Muscle of leg (tissue), 16 donors: ENCODE results near the gene PLSCR1. TPM values are rescaled to one million over a fixed set of nuclear protein-coding genes. Genes with fewer than 3 reads are reported as not detected.

Experiments used
- DNase-seq: peaks from one replicate; pipeline ENCODE4 v3.0.0; 2013
- H3K27ac ChIP-seq: one replicate; pipeline ENCODE4 v1.5.1; 2013; ENCODE audit warnings: mild to moderate bottlenecking, low read length, control low read depth
- H3K27me3 ChIP-seq: one replicate; pipeline ENCODE4 v1.6.1; 2013; ENCODE audit warnings: low read length; ENCODE audit not compliant: control insufficient read depth, insufficient read depth
- H3K36me3 ChIP-seq: one replicate; pipeline ENCODE4 v1.6.1; 2013; ENCODE audit warnings: low read length; ENCODE audit not compliant: control insufficient read depth, insufficient read depth
- H3K4me1 ChIP-seq: one replicate; pipeline ENCODE4 v1.6.1; 2013; ENCODE audit warnings: low read length; ENCODE audit not compliant: control insufficient read depth, insufficient read depth
- H3K4me3 ChIP-seq: one replicate; pipeline ENCODE4 v1.5.1; 2013; ENCODE audit warnings: low read length, control low read depth
- H3K9me3 ChIP-seq: replicated peaks from 2 replicates; pipeline ENCODE4 v1.6.1; 2013; ENCODE audit warnings: low read depth, low read length; ENCODE audit not compliant: control insufficient read depth
- WGBS: methylation state at CpG from one replicate; pipeline ENCODE4 v1.1.5; 2013; ENCODE audit warnings: missing lambda C conversion rate; ENCODE audit not compliant: insufficient coverage; 5-methylcytosine and 5-hydroxymethylcytosine counted together
- long read RNA-seq, 11 donors: transcript quantifications; one replicate each; lab custom pipeline, GENCODE V29; 2026
- polyA plus RNA-seq, 8 donors: library from polyadenylated mRNA; unstranded; fragments of 120-200 nt; gene quantifications; one replicate each; pipeline versions ENCODE4 v1.2.1 to v1.2.3, GENCODE V29; 2013; ENCODE audit warnings: inconsistent platforms in 1 of 8, low replicate concordance in 1 of 8; ENCODE audit not compliant: insufficient read length in 8 of 8, insufficient read depth in 1 of 8
- total RNA-seq: library from RNA; stranded (reverse); fragments of 120-200 nt; gene quantifications from one replicate; pipeline ENCODE4 v1.2.4, GENCODE V29; 2013

The PLSCR1 gene, protein sequence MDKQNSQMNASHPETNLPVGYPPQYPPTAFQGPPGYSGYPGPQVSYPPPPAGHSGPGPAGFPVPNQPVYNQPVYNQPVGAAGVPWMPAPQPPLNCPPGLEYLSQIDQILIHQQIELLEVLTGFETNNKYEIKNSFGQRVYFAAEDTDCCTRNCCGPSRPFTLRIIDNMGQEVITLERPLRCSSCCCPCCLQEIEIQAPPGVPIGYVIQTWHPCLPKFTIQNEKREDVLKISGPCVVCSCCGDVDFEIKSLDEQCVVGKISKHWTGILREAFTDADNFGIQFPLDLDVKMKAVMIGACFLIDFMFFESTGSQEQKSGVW
- 19.0 TPM for total RNA-seq
- polyA plus RNA-seq, result 10 to 100 TPM; 16.0 to 22.8 (median 18.4) TPM
- long read RNA-seq, donor 1, partial matches to known transcripts, result 0 of 2 reads
- long read RNA-seq, donor 1, other reads (novel, unspliced or antisense), result 0 of 2 reads
- long read RNA-seq, donor 2, result 0 reads
- long read RNA-seq, donor 3, partial matches to known transcripts, result 5 of 11 reads
- long read RNA-seq, donor 3, other reads (novel, unspliced or antisense), result 0 of 11 reads
- long read RNA-seq, donor 4, transcript PLSCR1-201 (9 exons, 2,233 nt), result major isoform, 5 of 7 reads
- long read RNA-seq, donor 4, partial matches to known transcripts, result 0 of 7 reads
- long read RNA-seq, donor 4, other reads (novel, unspliced or antisense), result 0 of 7 reads
- long read RNA-seq, donor 5, transcript PLSCR1-201 (9 exons, 2,233 nt), result major isoform, 9 of 21 reads
- long read RNA-seq, donor 5, partial matches to known transcripts, result 10 of 21 reads
- long read RNA-seq, donor 5, other reads (novel, unspliced or antisense), result 0 of 21 reads
- long read RNA-seq, donor 6, transcript PLSCR1-201 (9 exons, 2,233 nt), result major isoform, 5 of 7 reads
- long read RNA-seq, donor 6, partial matches to known transcripts, result 0 of 7 reads
- long read RNA-seq, donor 6, other reads (novel, unspliced or antisense), result 0 of 7 reads
- long read RNA-seq, donor 7, partial matches to known transcripts, result 6 of 11 reads
- long read RNA-seq, donor 7, other reads (novel, unspliced or antisense), result 0 of 11 reads
- long read RNA-seq, donor 8, partial matches to known transcripts, result 0 of 3 reads
- long read RNA-seq, donor 8, other reads (novel, unspliced or antisense), result 0 of 3 reads
- long read RNA-seq, donor 9, partial matches to known transcripts, result 0 of 3 reads
- long read RNA-seq, donor 9, other reads (novel, unspliced or antisense), result 0 of 3 reads
- long read RNA-seq, donor 10, partial matches to known transcripts, result 0 of 4 reads
- long read RNA-seq, donor 10, other reads (novel, unspliced or antisense), result 0 of 4 reads
- long read RNA-seq, donor 11, partial matches to known transcripts, result 6 of 8 reads
- long read RNA-seq, donor 11, other reads (novel, unspliced or antisense), result 0 of 8 reads

DNA sequence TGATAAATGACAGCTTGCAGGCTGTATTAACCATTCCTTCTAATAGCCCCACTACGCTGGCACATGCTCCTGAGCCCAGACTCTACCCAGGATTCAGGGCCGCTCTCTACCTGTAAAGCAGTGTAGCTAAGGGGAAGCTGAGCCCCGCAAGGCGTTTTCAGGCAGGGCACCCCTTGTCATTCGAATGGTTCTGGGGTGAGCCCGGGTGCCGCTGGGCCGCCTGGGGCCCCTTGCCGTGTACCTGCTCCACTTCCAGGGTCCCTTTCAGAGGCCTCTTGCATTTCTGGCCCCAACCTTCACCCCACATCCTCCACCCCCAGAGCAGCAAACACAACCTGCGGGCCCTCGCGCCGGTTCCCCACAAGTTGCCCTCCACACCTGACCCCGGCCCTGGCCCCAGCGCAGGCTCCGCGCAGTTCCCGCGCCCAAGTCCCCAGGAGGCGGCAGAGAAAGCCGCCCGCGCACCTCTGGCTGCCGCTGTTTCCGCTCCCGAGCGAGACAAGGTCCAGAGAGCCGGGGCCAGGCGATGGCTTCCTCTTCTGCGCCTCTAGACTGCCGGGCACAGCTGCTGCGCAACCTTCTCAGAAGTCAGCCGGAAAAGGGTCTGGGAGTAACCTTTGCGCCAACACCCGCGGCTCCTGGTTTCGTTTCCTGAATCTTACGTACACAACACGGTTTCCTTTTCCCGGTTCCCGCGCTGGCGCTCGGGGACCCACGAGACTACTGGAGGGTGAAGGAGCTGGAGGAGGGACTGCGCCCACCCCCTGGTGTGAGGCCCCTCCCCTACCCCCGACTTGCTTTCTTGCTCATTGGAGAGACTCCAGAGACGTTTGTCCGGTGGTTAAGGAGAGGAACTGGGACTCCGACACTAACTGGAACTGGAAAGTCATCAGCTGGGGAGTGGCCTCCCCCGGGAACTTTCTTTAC is at the start of gene PLSCR1:
TSS of gene PLSCR1 (minus strand) at position 606 of the 927 bp plus-strand sequence. CDS start 8,055 bp downstream, outside the sequence.
- under 1% methylated on average over 29 of the region's 51 CpGs for WGBS
- Histone ChIP-seq H3K9me3 (no peaks in the 10 kb centered on the region), H3K27me3 (no peaks in the 10 kb centered on the region), H3K4me3 (peak within 1 kb of the TSS; percentile 92), H3K4me1 (peaks cover 3% of the 10 kb centered on the region), H3K36me3 (peaks cover under 1% of the 10 kb centered on the region), H3K27ac (peak within 1 kb of the TSS; percentile 99)
- peak; percentile 96 for DNase-seq

DNA sequence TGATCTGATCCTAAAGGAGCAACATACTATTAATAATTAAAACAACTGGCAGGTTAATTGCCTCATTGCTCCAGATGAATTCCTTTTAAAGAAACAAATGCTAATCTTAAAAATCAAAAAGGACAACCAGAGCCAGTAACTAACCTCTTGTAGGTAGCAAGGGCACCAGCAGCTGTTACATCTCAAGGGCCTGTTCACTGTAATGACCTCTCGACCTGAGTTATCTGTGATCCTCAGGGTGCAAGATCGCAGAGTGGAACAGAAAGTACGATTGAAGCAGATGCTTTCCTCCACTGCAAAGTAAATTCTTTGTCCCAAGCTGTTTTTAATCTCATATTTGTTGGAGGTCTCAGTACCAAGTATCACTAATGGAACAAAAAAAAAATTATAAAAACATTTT is 49.4 kb upstream of the PLSCR1 start:
- Histone ChIP-seq H3K36me3 (no peaks in the 10 kb centered on the region), H3K4me3 (no peak overlapping the region), H3K27me3 (no peaks in the 10 kb centered on the region), H3K4me1 (no peaks in the 10 kb centered on the region), H3K27ac (no peak overlapping the region), H3K9me3 (no peaks in the 10 kb centered on the region)
- no CpG with 5 or more reads among the region's 3 CpGs for WGBS
- no peak for DNase-seq

DNA sequence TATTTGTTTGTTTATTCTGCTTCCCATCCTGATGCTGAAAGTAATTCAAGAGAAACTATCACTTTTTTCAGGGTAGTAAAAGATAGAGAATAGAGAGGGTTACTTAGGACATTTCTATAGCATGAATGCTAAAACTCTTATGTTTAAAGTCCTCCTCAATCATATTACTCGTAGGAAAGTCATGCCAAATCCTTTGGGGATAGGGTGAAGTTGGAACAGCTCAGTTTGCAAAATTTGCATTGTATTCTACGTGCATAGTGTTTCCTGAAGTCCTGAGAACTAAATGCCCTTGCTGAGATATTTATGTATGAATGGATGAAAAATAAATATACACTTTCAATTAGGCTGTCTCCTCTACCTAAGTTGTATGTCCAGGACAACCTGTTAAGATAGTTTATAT is 46.1 kb upstream of the PLSCR1 start:
- WGBS, result no CpG with 5 or more reads among the region's 2 CpGs
- H3K27ac ChIP-seq, result no peak overlapping the region
- no peak for DNase-seq
- no peaks in the 10 kb centered on the region for H3K4me1 ChIP-seq
- H3K36me3 ChIP-seq, result no peaks in the 10 kb centered on the region
- no peaks in the 10 kb centered on the region for H3K27me3 ChIP-seq
- no peak overlapping the region for H3K4me3 ChIP-seq
- no peaks in the 10 kb centered on the region for H3K9me3 ChIP-seq

DNA sequence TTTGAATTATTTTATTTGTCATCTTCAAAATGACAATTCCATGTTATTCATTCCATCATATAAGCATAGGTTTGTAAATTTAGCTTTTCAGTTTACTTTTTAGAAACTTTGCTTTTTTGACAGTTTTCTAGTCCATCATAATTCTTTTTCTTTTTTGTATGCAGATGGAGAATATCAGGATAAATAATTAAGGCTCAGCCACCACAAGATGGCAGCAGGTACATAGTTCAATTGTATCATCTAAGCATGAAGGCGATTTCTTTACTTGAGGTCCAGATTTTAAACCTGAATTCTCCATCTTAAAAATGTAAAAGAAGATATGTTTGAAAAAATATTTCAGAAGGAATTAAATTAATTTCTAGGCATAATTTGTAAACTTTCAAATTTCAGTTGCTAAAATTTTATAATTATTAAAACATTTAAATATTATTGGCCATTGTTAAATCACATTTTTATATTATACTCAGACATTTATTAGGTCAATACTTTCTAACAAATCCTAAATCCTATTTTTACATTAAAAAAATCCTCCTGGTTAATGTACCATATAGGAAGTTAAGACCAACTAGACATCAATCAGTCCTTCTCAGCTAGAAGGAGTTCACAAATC is 45.6 kb upstream of the PLSCR1 start:
- Histone ChIP-seq H3K27ac (no peak overlapping the region), H3K9me3 (no peaks in the 10 kb centered on the region), H3K27me3 (no peaks in the 10 kb centered on the region), H3K4me3 (no peak overlapping the region), H3K36me3 (no peaks in the 10 kb centered on the region), H3K4me1 (no peaks in the 10 kb centered on the region)
- no CpG with 5 or more reads among the region's 1 CpG for WGBS
- DNase-seq, result peak; percentile 58

DNA sequence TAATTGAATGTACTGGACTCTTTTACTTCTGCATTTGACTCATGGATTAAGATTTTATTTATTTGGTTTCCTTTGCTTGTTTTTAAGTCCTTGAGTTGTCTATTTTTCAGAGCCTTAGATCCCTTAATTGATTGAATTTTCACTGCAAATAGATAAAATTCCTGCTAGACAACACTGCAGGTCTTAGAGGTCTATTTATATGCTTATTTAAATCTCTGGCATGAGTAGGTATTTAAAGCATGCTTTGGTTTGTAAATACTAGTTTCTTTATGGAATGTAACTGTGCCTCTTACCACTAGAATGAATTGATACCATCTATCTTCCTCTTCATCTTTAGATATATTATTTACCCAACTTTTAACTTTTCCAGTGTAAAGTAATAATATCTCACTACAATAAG is 40.7 kb upstream of the PLSCR1 start:
- H3K9me3 ChIP-seq, result peaks cover 3% of the 10 kb centered on the region
- no peak for DNase-seq
- H3K4me3 ChIP-seq, result no peak overlapping the region
- H3K27ac ChIP-seq, result no peak overlapping the region
- no peaks in the 10 kb centered on the region for H3K36me3 ChIP-seq
- H3K27me3 ChIP-seq, result no peaks in the 10 kb centered on the region
- H3K4me1 ChIP-seq, result no peaks in the 10 kb centered on the region

DNA sequence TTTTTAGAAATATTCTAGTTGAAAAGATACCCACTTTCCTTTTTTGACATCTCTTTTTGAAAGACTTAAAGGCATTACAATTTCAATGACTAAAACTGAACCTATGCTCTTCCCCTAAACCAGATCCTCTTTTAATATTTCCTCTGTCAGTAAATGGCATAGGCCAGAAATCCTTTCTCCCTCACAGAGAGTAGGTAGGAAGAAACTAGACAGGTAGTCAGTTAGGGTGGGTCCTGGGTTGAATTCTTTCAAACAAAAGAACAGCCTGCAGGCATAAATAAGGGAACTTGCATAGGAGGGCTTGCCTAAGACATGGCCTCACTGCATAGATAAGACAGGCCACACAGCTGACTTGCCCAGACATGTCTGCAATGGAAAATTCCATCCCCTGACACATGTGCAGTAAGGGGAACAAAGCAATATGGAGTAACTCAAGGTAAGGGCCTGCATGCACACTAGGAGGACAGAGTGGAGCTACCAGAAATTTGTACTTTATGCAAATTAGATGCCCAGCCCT is 37.6 kb upstream of the PLSCR1 start:
- H3K4me3 ChIP-seq, result no peak overlapping the region
- H3K36me3 ChIP-seq, result no peaks in the 10 kb centered on the region
- no peaks in the 10 kb centered on the region for H3K4me1 ChIP-seq
- H3K27ac ChIP-seq, result no peak overlapping the region
- H3K27me3 ChIP-seq, result no peaks in the 10 kb centered on the region
- peaks cover 3% of the 10 kb centered on the region for H3K9me3 ChIP-seq
- DNase-seq, result no peak

DNA sequence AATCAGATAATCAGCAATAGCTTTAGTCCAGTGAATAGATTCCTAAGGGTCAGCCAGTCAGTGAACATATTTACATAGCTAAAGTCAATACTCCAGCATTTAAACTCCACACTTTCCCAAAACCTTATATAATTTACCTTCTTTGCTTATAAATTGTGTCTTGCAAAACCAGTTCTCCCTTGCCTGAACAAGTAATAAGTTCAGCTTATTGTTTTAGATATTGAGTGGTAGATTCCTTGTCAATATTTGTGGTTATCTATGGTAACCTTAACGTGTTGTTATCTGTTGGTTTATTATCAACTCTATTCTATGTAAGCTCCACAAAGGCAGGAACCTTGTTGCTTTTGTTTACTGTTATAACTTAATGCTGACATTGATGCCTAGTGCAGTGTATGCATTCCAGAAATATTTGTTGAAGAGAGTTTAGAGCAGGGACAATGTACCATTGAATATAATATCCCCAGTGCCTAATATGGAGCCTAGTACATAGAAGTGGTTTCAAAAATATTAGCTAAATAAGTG is 36.7 kb upstream of the PLSCR1 start:
- Histone ChIP-seq H3K27ac (no peak overlapping the region), H3K4me3 (no peak overlapping the region), H3K9me3 (peaks cover 3% of the 10 kb centered on the region), H3K4me1 (no peaks in the 10 kb centered on the region), H3K36me3 (no peaks in the 10 kb centered on the region), H3K27me3 (no peaks in the 10 kb centered on the region)
- no CpG with 5 or more reads among the region's 1 CpG for WGBS
- no peak for DNase-seq

DNA sequence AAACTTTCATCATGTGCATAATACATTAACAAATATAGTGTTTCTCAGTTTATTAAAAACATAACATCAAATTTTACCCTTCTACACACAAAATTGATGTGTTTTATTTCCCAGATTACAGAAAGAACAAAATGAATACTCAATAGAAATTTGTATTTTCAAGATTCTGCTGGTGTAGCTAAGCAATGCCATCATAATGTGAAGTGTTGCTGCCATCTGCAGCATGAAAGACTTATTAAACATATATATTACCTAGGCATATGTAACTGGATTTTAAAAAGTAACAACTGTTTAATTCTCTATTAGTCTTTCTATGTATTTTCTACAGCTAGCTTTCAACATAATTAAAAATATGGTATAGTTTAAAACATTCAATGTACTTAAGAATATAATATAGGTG is 33.3 kb upstream of the PLSCR1 start:
- peak; percentile 68 for DNase-seq
- Histone ChIP-seq H3K27ac (no peak overlapping the region), H3K4me1 (no peaks in the 10 kb centered on the region)

More for the DNA sequence above, 33.3 kb upstream of the PLSCR1 start:
- no peaks in the 10 kb centered on the region for H3K27me3 ChIP-seq
- no peak overlapping the region for H3K4me3 ChIP-seq
- peaks cover under 1% of the 10 kb centered on the region for H3K9me3 ChIP-seq
- no peaks in the 10 kb centered on the region for H3K36me3 ChIP-seq
